HCT116 (cell line): ENCODE measurements around the gene KLF2. TPM values are rescaled to one million over a fixed set of nuclear protein-coding genes. Genes with fewer than 3 reads are reported as not detected.

Source experiments
- ATAC-seq: fragments of 200-7000 bp; cut with Tn5 transposase; 2 replicates; pipeline ENCODE4 v1.9.1; 2020; ENCODE audit warnings: mild to moderate bottlenecking, moderate library complexity
- BruUV-seq: library from RNA; stranded (reverse); fragments of 400-500 nt; replicated peaks from 2 replicates; lab custom pipeline; 2021; lab: Mats Ljungman, UMichigan
- CTCF ChIA-PET: fragments of 300-600 bp; sonication (Branson Sonifier 250); formaldehyde crosslinking; loops from one replicate; lab custom pipeline; 2021; ENCODE audit warnings: antibody characterized with exemption; lab: Charles Lee
- POLR2A ChIA-PET: fragments of 300-600, 350-600 bp; sonication (Branson Sonifier 250); formaldehyde crosslinking; loops from one replicate; lab custom pipeline; 2021; ENCODE audit warnings: antibody characterized with exemption; lab: Charles Lee
- RAD21 ChIA-PET, 2 experiments: fragments of 300-600 bp; sonication (Branson Sonifier 250); formaldehyde crosslinking; loops; one replicate each; lab custom pipeline; 2023; ENCODE audit warnings: low total read pairs in 2 of 2; ENCODE audit not compliant: uncharacterized antibody in 2 of 2, unreplicated experiment in 2 of 2, low non-redundant PET in 1 of 2; lab: Charles Lee
- DNase-seq: peaks from one replicate; pipeline ENCODE4 v3.0.0-alpha.2; 2010; ENCODE audit warnings: low read depth, low spot score
- H2AFZ ChIP-seq: fragments of 200-600 bp; shearing (Covaris generic), sonication (generic); 2 replicates; pipeline ENCODE4 v1.6.1; 2017; ENCODE audit warnings: low read depth, mixed run types, mixed read lengths, antibody characterized with exemption, low read length; ENCODE audit not compliant: poor library complexity, severe bottlenecking
- H3K27ac ChIP-seq: 2 replicates; pipeline ENCODE4 v1.5.1; 2012; ENCODE audit warnings: low read depth, low read length
- H3K27me3 ChIP-seq: fragments of 200-600 bp; sonication (generic); 2 replicates; pipeline ENCODE4 v1.6.1; 2016; ENCODE audit warnings: mixed run types, low read length, mixed read lengths; ENCODE audit not compliant: insufficient read depth
- H3K36me3 ChIP-seq, 2 experiments: fragments of 200-500 bp in 1 of 2; fragments of 200-600 bp in 1 of 2; sonication (Bioruptor generic) in 1 of 2; sonication (generic) in 1 of 2; 2 replicates each; pipeline versions ENCODE4 v1.5.1 to v1.6.1; 2014 to 2016; ENCODE audit warnings: low read length in 2 of 2, inconsistent platforms in 1 of 2, mixed read lengths in 1 of 2, mixed run types in 1 of 2; ENCODE audit not compliant: insufficient read depth in 2 of 2, control insufficient read depth in 1 of 2
- H3K4me1 ChIP-seq, 2 experiments: fragments of 200-600 bp in 1 of 2; sonication (generic) in 1 of 2; 2 replicates each; pipeline versions ENCODE4 v1.5.1 to v1.6.1; 2012 to 2017; ENCODE audit warnings: low read length in 2 of 2, inconsistent platforms in 1 of 2, mild to moderate bottlenecking in 1 of 2, mixed read lengths in 1 of 2, mixed run types in 1 of 2, moderate library complexity in 1 of 2; ENCODE audit not compliant: insufficient read depth in 2 of 2, control insufficient read depth in 1 of 2
- H3K4me2 ChIP-seq: fragments of 200-600 bp; sonication (generic); 2 replicates; pipeline ENCODE4 v1.6.1; 2017; ENCODE audit warnings: mixed run types, low read length, mixed read lengths
- H3K4me3 ChIP-seq, 2 experiments: fragments of 200-600 bp in 1 of 2; sonication (generic) in 1 of 2; replicated peaks in 1 of 2; 2 replicates each; pipeline ENCODE4 v1.5.1; 2011 to 2016; ENCODE audit warnings: low read length in 2 of 2, control low read depth in 1 of 2, low read depth in 1 of 2, mild to moderate bottlenecking in 1 of 2, mixed read lengths in 1 of 2, mixed run types in 1 of 2
- H3K79me2 ChIP-seq: fragments of 200-600 bp; sonication (generic); 2 replicates; pipeline ENCODE4 v1.6.1; 2017; ENCODE audit warnings: mild to moderate bottlenecking, mixed run types, low read length, moderate library complexity, mixed read lengths; ENCODE audit not compliant: insufficient read depth
- H3K9ac ChIP-seq: fragments of 200-600 bp; sonication (generic); 2 replicates; pipeline ENCODE4 v1.6.1; 2016; ENCODE audit warnings: low read length, mixed read lengths
- H3K9me2 ChIP-seq: fragments of 200-600 bp; sonication (generic), shearing (Covaris generic); 2 replicates; pipeline ENCODE4 v1.6.1; 2017; ENCODE audit warnings: mixed run types, mild to moderate bottlenecking, moderate library complexity; ENCODE audit not compliant: insufficient read depth
- H3K9me3 ChIP-seq, 2 experiments: fragments of 200-500 bp in 1 of 2; fragments of 200-600 bp in 1 of 2; sonication (Bioruptor generic) in 1 of 2; sonication (generic) in 1 of 2; 2 replicates each; pipeline ENCODE4 v1.6.1; 2014 to 2017; ENCODE audit warnings: low read length in 2 of 2, mixed read lengths in 2 of 2, inconsistent platforms in 1 of 2, low read depth in 1 of 2, mild to moderate bottlenecking in 1 of 2, mixed run types in 1 of 2, moderate library complexity in 1 of 2; ENCODE audit not compliant: control insufficient read depth in 1 of 2, insufficient read depth in 1 of 2
- H4K20me1 ChIP-seq: fragments of 200-600 bp; sonication (generic), shearing (Covaris generic); 2 replicates; pipeline ENCODE4 v1.6.1; 2017; ENCODE audit warnings: mixed run types, mild to moderate bottlenecking, moderate library complexity; ENCODE audit not compliant: insufficient read depth
- CBX3 ChIP-seq: IDR thresholded peaks from 2 replicates; pipeline ENCODE4 v1.6.1; 2012; ENCODE audit warnings: low read depth
- EZH2 ChIP-seq: fragments of 200-600 bp; sonication (generic); IDR thresholded peaks from 2 replicates; pipeline ENCODE4 v1.6.1; 2017; ENCODE audit warnings: antibody characterized with exemption, mixed run types
- SRF ChIP-seq: IDR thresholded peaks from 2 replicates; pipeline ENCODE4 v1.6.1; 2012; ENCODE audit warnings: low read depth
- YY1 ChIP-seq: IDR thresholded peaks from 2 replicates; pipeline ENCODE4 v1.6.1; 2011; ENCODE audit warnings: low read length, low read depth, moderate library complexity, mild to moderate bottlenecking; ENCODE audit not compliant: insufficient replicate concordance; ENCODE audit errors: extremely low read depth
- ZNF274 ChIP-seq: fragments of 200-500 bp; sonication (Bioruptor generic); IDR thresholded peaks from 2 replicates; pipeline ENCODE4 v1.6.1; 2014; ENCODE audit warnings: mild to moderate bottlenecking, low read depth, low read length, inconsistent platforms
- intact Hi-C: fragments of 100-400 bp; cut with micrococcal nuclease; formaldehyde crosslinking; loops from 2 replicates; pipeline ENCODE4 v1.10.0; 2022
- total RNA-seq: library from RNA; stranded (reverse); gene quantifications from one replicate; pipeline ENCODE4 v1.2.1, GENCODE V29; 2021; ENCODE audit not compliant: unreplicated experiment
- TF ChIP-seq, protein P1 (sequence below): IDR thresholded peaks from 2 replicates; pipeline ENCODE4 v1.6.1; 2012; ENCODE audit warnings: low read depth
- TF ChIP-seq, protein P2 (sequence below): IDR thresholded peaks from 2 replicates; pipeline ENCODE4 v1.6.1; 2012

Gene KLF2
- total RNA-seq, 1 experiment from 2014 or later = 39.4 TPM

DNA sequence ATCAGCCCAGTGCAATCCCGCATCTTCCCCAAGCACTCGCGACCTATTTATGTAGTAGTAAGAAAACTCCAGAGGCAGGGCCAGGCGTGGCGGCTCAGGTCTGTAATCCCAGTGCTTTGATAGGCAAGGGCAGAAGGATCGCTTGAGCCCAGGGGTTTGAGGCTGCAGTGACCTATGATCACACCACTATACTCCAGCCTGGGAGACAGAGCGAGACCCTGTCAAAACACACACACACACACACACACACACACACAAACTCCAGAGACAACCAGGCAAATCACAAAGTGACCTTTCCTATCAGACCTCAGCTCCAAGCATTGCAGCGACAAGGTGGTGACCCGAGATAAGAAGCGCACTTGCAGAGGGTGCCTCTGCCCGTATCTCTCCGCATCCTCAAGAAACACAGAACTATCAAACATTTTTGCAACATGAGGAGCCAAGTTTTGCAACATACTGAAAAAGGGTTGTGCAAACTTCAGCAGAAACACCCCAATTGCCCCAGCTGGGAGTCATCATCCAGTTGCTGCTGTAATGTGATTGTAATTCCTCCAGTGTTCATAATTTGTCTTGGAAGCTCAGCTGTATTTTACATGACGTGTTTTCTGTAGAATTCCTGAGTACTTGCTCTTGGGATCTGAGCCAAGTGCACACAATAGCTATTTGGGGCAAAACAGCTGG lies 8.7 kb upstream of the KLF2 start:
- no peak for ATAC-seq

DNA sequence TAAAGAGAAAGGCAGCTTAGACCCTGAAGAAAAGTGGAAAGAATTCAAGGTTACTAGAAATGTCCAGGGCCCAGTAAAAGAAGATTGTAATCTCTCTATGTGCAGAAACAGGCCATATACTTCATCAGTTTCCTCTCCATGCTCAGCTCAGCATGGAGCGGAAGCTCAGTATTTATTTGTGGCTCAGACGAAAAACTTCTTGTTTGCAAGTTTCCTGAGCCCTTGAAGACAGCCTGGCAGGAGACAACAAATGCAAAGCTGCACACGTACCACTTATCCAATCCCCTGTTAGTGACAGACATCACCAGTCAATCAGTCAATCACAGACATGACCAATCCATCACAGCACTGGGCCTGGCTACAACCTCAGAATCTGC lies 8.1 kb upstream of the KLF2 start:
- peak; percentile 50; the same call in 1 of the 2 replicates for ATAC-seq
- BruUV-seq = no TSS peak

More for the DNA sequence above, 8.7 kb upstream of the KLF2 start:
- H3K27ac ChIP-seq = no peak overlapping the region
- H3K4me1 ChIP-seq = peaks cover 0 to 3% of the 10 kb centered on the region in 2 experiments; a peak in 1 of 4 replicates
- no peaks in the 10 kb centered on the region; a peak in 1 of 4 replicates for H3K9me3 ChIP-seq
- no peaks in the 10 kb centered on the region for H3K79me2 ChIP-seq
- no peaks in the 10 kb centered on the region for H3K27me3 ChIP-seq
- ChIA-PET RAD21 (no interaction called here), CTCF (no interaction called here)
- intact Hi-C loops = no loop called here
- H3K36me3 ChIP-seq = no peaks in the 10 kb centered on the region
- no TSS peak for BruUV-seq
- H3K9ac ChIP-seq = no peak overlapping the region
- H4K20me1 ChIP-seq = no peaks in the 10 kb centered on the region
- no peak overlapping the region for H3K4me2 ChIP-seq
- DNase-seq = no peak
- H2AFZ ChIP-seq = no peak overlapping the region
- no peaks in the 10 kb centered on the region for H3K9me2 ChIP-seq
- H3K4me3 ChIP-seq = no peak overlapping the region
- TF ChIP-seq YY1 = no peak
- TF ChIP-seq ZNF274 = no peak
- TF ChIP-seq, all 23 proteins: peak for 0
- POLR2A ChIA-PET = interaction anchor here (5.5 kb wide), 1 partner anchor 9 kb away, joined by 42 read pairs; the partner anchor contains the start of gene KLF2

More for the DNA sequence above, 8.1 kb upstream of the KLF2 start:
- intact Hi-C loops = no loop called here
- ChIA-PET CTCF (no interaction called here), POLR2A (interaction anchor here (5.5 kb wide), 1 partner anchor 8 kb away, joined by 42 read pairs; the partner anchor contains the start of gene KLF2), RAD21 (no interaction called here)
- DNase-seq = no peak
- Histone ChIP-seq H3K4me2 (no peak overlapping the region), H3K27me3 (no peaks in the 10 kb centered on the region), H3K4me1 (peaks cover 0 to 3% of the 10 kb centered on the region in 2 experiments; a peak in 1 of 4 replicates), H3K79me2 (no peaks in the 10 kb centered on the region), H3K36me3 (no peaks in the 10 kb centered on the region), H3K9ac (no peak overlapping the region), H4K20me1 (no peaks in the 10 kb centered on the region), H3K9me2 (no peaks in the 10 kb centered on the region), H2AFZ (no peak overlapping the region), H3K4me3 (no peak overlapping the region), H3K9me3 (no peaks in the 10 kb centered on the region; a peak in 1 of 4 replicates), H3K27ac (no peak overlapping the region)
- TF ChIP-seq CBX3 (peak; percentile 35; the same call in 1 of the 2 replicates), SRF (0 out of 2 replicates have a peak, but pooled peaks have one; percentile 28), EZH2 (no peak)
- TF ChIP-seq, protein P1, sequence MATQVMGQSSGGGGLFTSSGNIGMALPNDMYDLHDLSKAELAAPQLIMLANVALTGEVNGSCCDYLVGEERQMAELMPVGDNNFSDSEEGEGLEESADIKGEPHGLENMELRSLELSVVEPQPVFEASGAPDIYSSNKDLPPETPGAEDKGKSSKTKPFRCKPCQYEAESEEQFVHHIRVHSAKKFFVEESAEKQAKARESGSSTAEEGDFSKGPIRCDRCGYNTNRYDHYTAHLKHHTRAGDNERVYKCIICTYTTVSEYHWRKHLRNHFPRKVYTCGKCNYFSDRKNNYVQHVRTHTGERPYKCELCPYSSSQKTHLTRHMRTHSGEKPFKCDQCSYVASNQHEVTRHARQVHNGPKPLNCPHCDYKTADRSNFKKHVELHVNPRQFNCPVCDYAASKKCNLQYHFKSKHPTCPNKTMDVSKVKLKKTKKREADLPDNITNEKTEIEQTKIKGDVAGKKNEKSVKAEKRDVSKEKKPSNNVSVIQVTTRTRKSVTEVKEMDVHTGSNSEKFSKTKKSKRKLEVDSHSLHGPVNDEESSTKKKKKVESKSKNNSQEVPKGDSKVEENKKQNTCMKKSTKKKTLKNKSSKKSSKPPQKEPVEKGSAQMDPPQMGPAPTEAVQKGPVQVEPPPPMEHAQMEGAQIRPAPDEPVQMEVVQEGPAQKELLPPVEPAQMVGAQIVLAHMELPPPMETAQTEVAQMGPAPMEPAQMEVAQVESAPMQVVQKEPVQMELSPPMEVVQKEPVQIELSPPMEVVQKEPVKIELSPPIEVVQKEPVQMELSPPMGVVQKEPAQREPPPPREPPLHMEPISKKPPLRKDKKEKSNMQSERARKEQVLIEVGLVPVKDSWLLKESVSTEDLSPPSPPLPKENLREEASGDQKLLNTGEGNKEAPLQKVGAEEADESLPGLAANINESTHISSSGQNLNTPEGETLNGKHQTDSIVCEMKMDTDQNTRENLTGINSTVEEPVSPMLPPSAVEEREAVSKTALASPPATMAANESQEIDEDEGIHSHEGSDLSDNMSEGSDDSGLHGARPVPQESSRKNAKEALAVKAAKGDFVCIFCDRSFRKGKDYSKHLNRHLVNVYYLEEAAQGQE = no peak
- TF ChIP-seq, protein P2, sequence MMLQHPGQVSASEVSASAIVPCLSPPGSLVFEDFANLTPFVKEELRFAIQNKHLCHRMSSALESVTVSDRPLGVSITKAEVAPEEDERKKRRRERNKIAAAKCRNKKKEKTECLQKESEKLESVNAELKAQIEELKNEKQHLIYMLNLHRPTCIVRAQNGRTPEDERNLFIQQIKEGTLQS = no peak
